Astrocyte (in vitro differentiated cells and primary cell): Measurements from ENCODE around the gene RXYLT1. TPM values are rescaled to one million over a fixed set of nuclear protein-coding genes. Genes with fewer than 3 reads are reported as not detected.

Experiments used
- DNase-seq: peaks from one replicate; pipeline ENCODE4 v3.0.0-alpha.2; 2010; ENCODE audit warnings: low read depth
- FAIRE-seq: peaks from 2 replicates; lab custom pipeline; 2011; peaks lifted over from hg19 to GRCh38; lab: Jason Lieb, UNC
- H2AFZ ChIP-seq: 2 replicates; pipeline ENCODE4 v1.6.0; 2012; ENCODE audit warnings: low read depth, low read length, inconsistent platforms
- H3K27ac ChIP-seq: 2 replicates; pipeline ENCODE4 v1.5.1; 2011; ENCODE audit warnings: low read depth, low read length, inconsistent platforms
- H3K27me3 ChIP-seq: 2 replicates; pipeline ENCODE4 v1.6.0; 2011; ENCODE audit warnings: low read length, inconsistent platforms; ENCODE audit not compliant: insufficient read depth
- H3K36me3 ChIP-seq: 2 replicates; pipeline ENCODE4 v1.5.1; 2011; ENCODE audit warnings: low read length, inconsistent platforms; ENCODE audit not compliant: insufficient read depth
- H3K4me1 ChIP-seq: 2 replicates; pipeline ENCODE4 v1.5.1; 2011; ENCODE audit warnings: low read length, inconsistent platforms; ENCODE audit not compliant: insufficient read depth
- H3K4me2 ChIP-seq: 2 replicates; pipeline ENCODE4 v1.6.0; 2012; ENCODE audit warnings: low read length, inconsistent platforms
- H3K4me3 ChIP-seq: 2 replicates; pipeline ENCODE4 v1.5.1; 2011; ENCODE audit warnings: low read depth, mild to moderate bottlenecking, low read length, inconsistent platforms; ENCODE audit not compliant: insufficient read depth
- H3K79me2 ChIP-seq: 2 replicates; pipeline ENCODE4 v1.6.0; 2012; ENCODE audit warnings: mild to moderate bottlenecking, low read length, inconsistent platforms; ENCODE audit not compliant: insufficient read depth
- H3K9ac ChIP-seq: 2 replicates; pipeline ENCODE4 v1.6.0; 2012; ENCODE audit warnings: mild to moderate bottlenecking, low read length, inconsistent platforms
- H3K9me3 ChIP-seq: 2 replicates; pipeline ENCODE4 v1.5.1; 2012; ENCODE audit warnings: low read depth, mild to moderate bottlenecking, low read length, inconsistent platforms; ENCODE audit not compliant: insufficient read depth
- H4K20me1 ChIP-seq: 2 replicates; pipeline ENCODE4 v1.6.0; 2012; ENCODE audit warnings: low read length, inconsistent platforms; ENCODE audit not compliant: insufficient read depth
- H3K27ac Mint-ChIP-seq: one replicate; pipeline ENCODE4 v1.8.0; 2021; ENCODE audit warnings: mild to moderate bottlenecking, mixed read lengths; ENCODE audit not compliant: unreplicated experiment
- H3K27me3 Mint-ChIP-seq: one replicate; pipeline ENCODE4 v1.8.0; 2021; ENCODE audit warnings: low read depth, mixed read lengths; ENCODE audit not compliant: unreplicated experiment
- H3K36me3 Mint-ChIP-seq: one replicate; pipeline ENCODE4 v1.8.0; 2021; ENCODE audit warnings: low read depth, mixed read lengths; ENCODE audit not compliant: unreplicated experiment
- H3K4me1 Mint-ChIP-seq: one replicate; pipeline ENCODE4 v1.8.0; 2021; ENCODE audit warnings: low read depth, mixed read lengths; ENCODE audit not compliant: unreplicated experiment
- H3K4me3 Mint-ChIP-seq: one replicate; pipeline ENCODE4 v1.8.0; 2021; ENCODE audit warnings: mild to moderate bottlenecking, moderate library complexity, mixed read lengths; ENCODE audit not compliant: unreplicated experiment
- H3K9me3 Mint-ChIP-seq: one replicate; pipeline ENCODE4 v1.8.0; 2021; ENCODE audit warnings: mild to moderate bottlenecking, mixed read lengths; ENCODE audit not compliant: unreplicated experiment
- CTCF ChIP-seq: IDR thresholded peaks from 2 replicates; pipeline ENCODE4 v1.5.1; 2011; ENCODE audit warnings: low read depth, mild to moderate bottlenecking, inconsistent platforms, low read length, moderate library complexity; ENCODE audit not compliant: insufficient read depth
- EZH2 ChIP-seq: IDR thresholded peaks from 2 replicates; pipeline ENCODE4 v1.6.1; 2012; ENCODE audit warnings: mild to moderate bottlenecking, low read length, inconsistent platforms; ENCODE audit not compliant: insufficient read depth
- total RNA-seq: library from RNA; stranded (reverse); gene quantifications from 2 replicates; pipeline ENCODE4 v1.2.1, GENCODE V29; 2021

The RXYLT1 gene
- total RNA-seq, 1 donor from 2014 or later = 15.5 TPM

- Histone ChIP-seq H3K36me3 (no peaks in the 10 kb centered on the region), H4K20me1 (peaks cover 55% of the 10 kb centered on the region), H3K9ac (no peak overlapping the region), H3K4me1 (no peaks in the 10 kb centered on the region), H3K79me2 (peaks cover 96% of the 10 kb centered on the region), H3K9me3 (no peaks in the 10 kb centered on the region), H2AFZ (no peak overlapping the region), H3K27me3 (no peaks in the 10 kb centered on the region), H3K27ac (no peak overlapping the region), H3K4me3 (no peak overlapping the region), H3K4me2 (no peak overlapping the region)
- DNase-seq (no peak), FAIRE-seq (no peak)
- Mint-ChIP-seq H3K27me3 (no peaks in the 10 kb centered on the region), H3K9me3 (no peaks in the 10 kb centered on the region), H3K36me3 (no peaks in the 10 kb centered on the region), H3K27ac (no peak overlapping the region), H3K4me3 (no peak overlapping the region), H3K4me1 (peaks cover 24% of the 10 kb centered on the region)
- TF ChIP-seq CTCF (no peak), EZH2 (no peak)
These were observed 69.5 kb downstream of the RXYLT1 start for GRCh38 chr12:63849106-63849620.

GRCh38 chr12:63849641-63850040 lies 69.9 kb downstream of the RXYLT1 start:
- TF ChIP-seq EZH2 = no peak
- no peak for TF ChIP-seq CTCF
- Histone ChIP-seq H3K9me3 (no peaks in the 10 kb centered on the region), H3K36me3 (no peaks in the 10 kb centered on the region), H3K4me3 (no peak overlapping the region), H3K27me3 (no peaks in the 10 kb centered on the region), H3K4me1 (no peaks in the 10 kb centered on the region), H2AFZ (no peak overlapping the region), H3K9ac (no peak overlapping the region), H4K20me1 (peaks cover 56% of the 10 kb centered on the region), H3K79me2 (peaks cover 98% of the 10 kb centered on the region), H3K4me2 (no peak overlapping the region), H3K27ac (no peak overlapping the region)
- no peak for FAIRE-seq
- DNase-seq = no peak
- Mint-ChIP-seq H3K27ac (no peak overlapping the region), H3K27me3 (no peaks in the 10 kb centered on the region), H3K4me1 (peaks cover 25% of the 10 kb centered on the region), H3K4me3 (no peak overlapping the region), H3K36me3 (no peaks in the 10 kb centered on the region), H3K9me3 (no peaks in the 10 kb centered on the region)

DNA sequence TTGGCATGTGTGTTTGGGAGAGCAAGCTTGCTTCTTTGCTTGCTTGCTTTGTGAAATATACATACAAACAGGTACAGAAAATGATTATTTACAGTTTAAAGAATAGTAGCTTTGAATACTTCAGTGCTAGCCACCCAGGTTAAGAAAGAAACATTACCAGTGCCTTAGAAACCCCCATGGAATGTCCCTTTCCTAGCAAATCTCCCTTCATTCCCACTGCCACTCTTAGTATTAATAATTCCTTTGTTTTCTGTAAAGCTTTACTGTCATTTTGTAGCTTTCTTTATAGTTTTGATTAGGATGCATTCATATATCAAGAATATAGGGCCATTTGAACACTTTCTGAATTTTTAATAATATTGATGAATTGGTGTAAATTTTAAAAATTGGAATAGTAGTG lies 74.3 kb downstream of the RXYLT1 start:
- Mint-ChIP-seq H3K27me3 (no peaks in the 10 kb centered on the region), H3K9me3 (no peaks in the 10 kb centered on the region), H3K4me1 (peaks cover 20% of the 10 kb centered on the region), H3K4me3 (no peak overlapping the region), H3K27ac (no peak overlapping the region), H3K36me3 (no peaks in the 10 kb centered on the region)
- Histone ChIP-seq H2AFZ (no peak overlapping the region), H3K9ac (no peak overlapping the region), H3K79me2 (peaks cover 97% of the 10 kb centered on the region), H3K4me1 (no peaks in the 10 kb centered on the region), H4K20me1 (peaks cover 44% of the 10 kb centered on the region), H3K4me3 (no peak overlapping the region), H3K36me3 (no peaks in the 10 kb centered on the region), H3K27ac (no peak overlapping the region), H3K27me3 (no peaks in the 10 kb centered on the region), H3K9me3 (no peaks in the 10 kb centered on the region), H3K4me2 (no peak overlapping the region)
- DNase-seq (no peak), FAIRE-seq (no peak)
- TF ChIP-seq CTCF (no peak), EZH2 (no peak)
